ENCODE data around the gene ARGLU1.
"Not testable (repeated sequence)": the region's sequence is repeated elsewhere in the genome, so short reads cannot be mapped to it uniquely, and the experiment has no call there.

The ARGLU1 gene

GRCh38 chr13:106567474-106568298 is at the start of gene ARGLU1:
Gene ARGLU1 (minus strand): TSS chr13:106568137. CDS start chr13:106567919, 218 bp downstream.
- DNase-seq = peak; percentile 96

GRCh38 chr13:106617561-106617960 is 49.6 kb upstream of the ARGLU1 start:
- DNase-seq = no peak

- DNase-seq = no peak
These were observed 48.8 kb upstream of the ARGLU1 start for GRCh38 chr13:106616729-106617128.

- no peak for DNase-seq
These were observed 46.9 kb upstream of the ARGLU1 start for GRCh38 chr13:106614874-106615273.

- no peak for DNase-seq
These were observed 44.8 kb upstream of the ARGLU1 start for GRCh38 chr13:106612688-106613087.

GRCh38 chr13:106610486-106610885 is 42.5 kb upstream of the ARGLU1 start:
- no peak for DNase-seq

- no peak for DNase-seq
These were observed 41.2 kb upstream of the ARGLU1 start for GRCh38 chr13:106609116-106609515.

GRCh38 chr13:106603546-106603945 is 35.6 kb upstream of the ARGLU1 start:
- no peak for DNase-seq

GRCh38 chr13:106602178-106602577 is 34.2 kb upstream of the ARGLU1 start:
- no peak for DNase-seq

- no peak for DNase-seq
These were observed 33.6 kb upstream of the ARGLU1 start for GRCh38 chr13:106601489-106601888.

GRCh38 chr13:106600798-106601135 is 32.8 kb upstream of the ARGLU1 start:
- DNase-seq = not testable (repeated sequence)

- DNase-seq = no peak
These were observed 32.2 kb upstream of the ARGLU1 start for GRCh38 chr13:106599875-106600797.

GRCh38 chr13:106597749-106598395 is 29.9 kb upstream of the ARGLU1 start:
- DNase-seq = no peak

GRCh38 chr13:106597186-106597585 is 29.2 kb upstream of the ARGLU1 start:
- no peak for DNase-seq

- no peak for DNase-seq
These were observed 28.5 kb upstream of the ARGLU1 start for GRCh38 chr13:106596275-106596937.

GRCh38 chr13:106595625-106596024 is 27.7 kb upstream of the ARGLU1 start:
- DNase-seq = no peak

GRCh38 chr13:106594980-106595379 is 27.0 kb upstream of the ARGLU1 start:
- no peak for DNase-seq

GRCh38 chr13:106593132-106593531 is 25.2 kb upstream of the ARGLU1 start:
- DNase-seq = no peak

GRCh38 chr13:106591299-106591698 is 23.4 kb upstream of the ARGLU1 start:
- no peak for DNase-seq

GRCh38 chr13:106589716-106590115 is 21.8 kb upstream of the ARGLU1 start:
- no peak for DNase-seq

GRCh38 chr13:106588367-106588766 is 20.4 kb upstream of the ARGLU1 start:
- DNase-seq = no peak

GRCh38 chr13:106587787-106588186 is 19.9 kb upstream of the ARGLU1 start:
- no peak for DNase-seq

- DNase-seq = no peak
These were observed 18.8 kb upstream of the ARGLU1 start for GRCh38 chr13:106586648-106587166.

All from activated CD4-positive, alpha-beta T cell treated with anti-CD3 and anti-CD28 coated beads for 48 hours (primary cell).